Endodermal cell (in vitro differentiated cells): Measurements from ENCODE around the gene CECR2. TPM values are rescaled to one million over a fixed set of nuclear protein-coding genes. Genes with fewer than 3 reads are reported as not detected.
"Not testable (repeated sequence)": the region's sequence is repeated elsewhere in the genome, so short reads cannot be mapped to it uniquely, and the experiment has no call there.

Experiments used
- DNase-seq: peaks from one replicate; pipeline ENCODE4 v3.0.0-alpha.2; 2017
- H3K27ac ChIP-seq: 2 replicates; pipeline ENCODE4 v1.5.1; 2013; ENCODE audit warnings: mild to moderate bottlenecking, low read depth, low read length, moderate library complexity
- H3K27me3 ChIP-seq: 2 replicates; pipeline ENCODE4 v1.6.1; 2013; ENCODE audit warnings: mild to moderate bottlenecking, low read length, moderate library complexity; ENCODE audit not compliant: insufficient read depth, control insufficient read depth, poor library complexity, severe bottlenecking
- H3K36me3 ChIP-seq: 2 replicates; pipeline ENCODE4 v1.7.0; 2013; ENCODE audit warnings: mild to moderate bottlenecking, low read length, moderate library complexity; ENCODE audit not compliant: control insufficient read depth, insufficient read depth
- H3K4me1 ChIP-seq: one replicate; pipeline ENCODE4 v1.7.0; 2013; ENCODE audit warnings: low read length; ENCODE audit not compliant: control insufficient read depth, insufficient read depth
- H3K4me3 ChIP-seq: 2 replicates; pipeline ENCODE4 v1.5.1; 2013; ENCODE audit warnings: mild to moderate bottlenecking, low read length, moderate library complexity
- H3K9ac ChIP-seq: 2 replicates; pipeline ENCODE4 v1.6.1; 2013; ENCODE audit warnings: mild to moderate bottlenecking, low read length, moderate library complexity; ENCODE audit not compliant: poor library complexity, severe bottlenecking; ENCODE audit errors: extremely low read depth
- H3K9me3 ChIP-seq: 2 replicates; pipeline ENCODE4 v1.6.1; 2013; ENCODE audit warnings: mild to moderate bottlenecking, low read length, moderate library complexity; ENCODE audit not compliant: control insufficient read depth
- H3K27ac Mint-ChIP-seq: 2 replicates; pipeline ENCODE4 v1.8.0; 2020; ENCODE audit warnings: mixed read lengths
- H3K27me3 Mint-ChIP-seq: 2 replicates; pipeline ENCODE4 v1.8.0; 2021; ENCODE audit warnings: mild to moderate bottlenecking, mixed read lengths; ENCODE audit not compliant: insufficient read depth
- H3K36me3 Mint-ChIP-seq: 2 replicates; pipeline ENCODE4 v1.8.0; 2020; ENCODE audit warnings: low read depth, mixed read lengths
- H3K4me1 Mint-ChIP-seq: 2 replicates; pipeline ENCODE4 v1.8.0; 2020; ENCODE audit warnings: mixed read lengths
- H3K4me3 Mint-ChIP-seq: 2 replicates; pipeline ENCODE4 v1.8.0; 2020; ENCODE audit warnings: mild to moderate bottlenecking, moderate library complexity, mixed read lengths
- H3K9me3 Mint-ChIP-seq: 2 replicates; pipeline ENCODE4 v1.8.0; 2020; ENCODE audit warnings: mild to moderate bottlenecking, mixed read lengths
- WGBS, 2 experiments: methylation state at CpG; one replicate each; pipeline versions ENCODE4 v1.1.5 to v1.1.7; 2013; ENCODE audit warnings: missing lambda C conversion rate in 2 of 2, mixed read lengths in 1 of 2; ENCODE audit not compliant: insufficient coverage in 1 of 2, insufficient read length in 1 of 2; 5-methylcytosine and 5-hydroxymethylcytosine counted together
- total RNA-seq, 2 donors: library from RNA; stranded (reverse); fragmentation: NEBNext Ultra II Directional in 1 of 2; extraction: Animal tissue kit (Norgen Biotek cat#: 25700) in 1 of 2; gene quantifications; 2 replicates in 1 of 2; 3 replicates in 1 of 2; pipeline ENCODE4 v1.2.1, GENCODE V29; 2021
- TF ChIP-seq, protein P1 (sequence below): fragments of 200-600 bp; sonication (generic); conservative IDR thresholded peaks from 2 replicates; pipeline ENCODE4 v1.5.0; 2021; ENCODE audit warnings: antibody characterized with exemption, mild to moderate bottlenecking

The CECR2 gene
- total RNA-seq, 2 donors from 2014 or later: 98.9 to 105 TPM

DNA sequence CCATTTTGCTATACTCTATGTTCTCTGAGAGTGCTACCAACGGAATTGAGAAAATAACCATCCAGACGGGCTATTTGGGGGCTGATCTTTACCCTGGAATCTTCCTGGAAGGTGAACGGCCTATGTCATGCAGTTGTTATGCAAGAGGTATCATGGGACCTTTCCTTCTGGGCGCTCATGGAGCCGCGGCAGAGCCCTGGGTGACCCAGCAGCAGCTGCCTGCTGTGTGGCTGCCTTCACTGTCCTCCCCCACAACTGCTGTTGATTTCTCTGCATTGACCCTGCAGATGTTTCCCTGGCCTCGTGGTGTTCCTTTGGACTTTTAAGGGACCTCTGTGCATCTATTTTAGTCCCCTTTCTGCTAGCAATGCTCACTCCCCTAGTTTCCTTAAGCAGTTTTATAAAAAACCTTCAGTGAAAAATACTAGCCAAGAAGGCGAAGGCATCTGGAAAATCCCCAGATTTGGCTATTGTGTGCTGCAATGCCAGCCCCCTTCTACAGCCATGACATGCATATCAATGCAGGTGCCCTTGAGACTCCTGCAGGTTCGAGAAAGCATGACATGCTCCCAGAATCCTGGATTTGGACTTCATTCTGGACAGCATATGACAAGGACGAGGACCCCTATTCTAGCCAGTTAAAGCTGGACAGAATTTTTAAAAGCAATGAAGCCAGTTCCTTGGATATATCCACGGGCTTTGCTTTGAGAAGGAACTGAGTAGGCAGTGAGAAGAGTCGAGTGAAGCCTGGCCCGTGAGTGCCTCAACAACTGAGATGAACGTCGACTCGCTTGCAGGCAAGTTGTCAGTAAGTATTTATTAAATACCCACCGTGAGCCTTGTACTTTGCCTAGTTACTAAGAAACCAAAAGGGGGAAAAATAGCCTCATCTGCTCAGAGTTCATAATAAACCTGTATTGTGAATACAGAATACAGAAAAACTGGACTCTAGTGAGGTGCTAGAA lies 193.9 kb downstream of the CECR2 start, which contains the start of gene SLC25A18:
Gene SLC25A18, plus strand, starts transcription at position 593 of the 965 bp plus-strand sequence. CDS start 16,447 bp downstream, outside the sequence.
- DNase-seq: peak; percentile 72

DNA sequence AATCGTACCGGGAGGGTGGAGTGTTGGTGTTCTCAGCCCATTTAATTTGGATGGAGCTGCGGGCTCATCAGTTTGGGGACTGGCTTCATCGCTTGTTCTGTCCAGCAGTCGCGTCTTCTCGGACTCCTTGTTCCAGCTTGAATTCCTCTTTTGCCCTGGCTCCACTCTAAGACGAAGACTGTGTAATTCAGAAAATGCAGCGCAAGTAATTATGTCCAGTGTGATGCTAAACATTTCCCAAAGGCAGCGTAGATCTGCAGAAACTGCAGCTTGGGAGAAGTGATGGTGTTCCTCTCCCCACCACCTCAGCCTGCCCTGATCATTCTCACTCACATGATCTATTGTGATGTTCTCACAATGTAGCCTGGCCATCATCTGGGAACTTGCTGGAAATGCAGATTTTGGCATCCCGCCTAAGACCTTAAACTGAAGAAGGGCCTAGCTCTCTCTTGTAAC lies 194.7 kb downstream of the CECR2 start:
- Histone ChIP-seq H3K36me3 (peaks cover 14% of the 10 kb centered on the region), H3K9me3 (peaks cover 15% of the 10 kb centered on the region), H3K27ac (peak overlapping the region; percentile 57), H3K4me1 (no peaks in the 10 kb centered on the region), H3K27me3 (no peaks in the 10 kb centered on the region), H3K9ac (no peak overlapping the region), H3K4me3 (no peak overlapping the region)
- Mint-ChIP-seq H3K27me3 (no peaks in the 10 kb centered on the region), H3K9me3 (peaks cover 17% of the 10 kb centered on the region), H3K36me3 (peaks cover 39% of the 10 kb centered on the region), H3K27ac (no peak overlapping the region), H3K4me1 (peaks cover 14% of the 10 kb centered on the region), H3K4me3 (no peak overlapping the region)
- TF ChIP-seq, protein P1, sequence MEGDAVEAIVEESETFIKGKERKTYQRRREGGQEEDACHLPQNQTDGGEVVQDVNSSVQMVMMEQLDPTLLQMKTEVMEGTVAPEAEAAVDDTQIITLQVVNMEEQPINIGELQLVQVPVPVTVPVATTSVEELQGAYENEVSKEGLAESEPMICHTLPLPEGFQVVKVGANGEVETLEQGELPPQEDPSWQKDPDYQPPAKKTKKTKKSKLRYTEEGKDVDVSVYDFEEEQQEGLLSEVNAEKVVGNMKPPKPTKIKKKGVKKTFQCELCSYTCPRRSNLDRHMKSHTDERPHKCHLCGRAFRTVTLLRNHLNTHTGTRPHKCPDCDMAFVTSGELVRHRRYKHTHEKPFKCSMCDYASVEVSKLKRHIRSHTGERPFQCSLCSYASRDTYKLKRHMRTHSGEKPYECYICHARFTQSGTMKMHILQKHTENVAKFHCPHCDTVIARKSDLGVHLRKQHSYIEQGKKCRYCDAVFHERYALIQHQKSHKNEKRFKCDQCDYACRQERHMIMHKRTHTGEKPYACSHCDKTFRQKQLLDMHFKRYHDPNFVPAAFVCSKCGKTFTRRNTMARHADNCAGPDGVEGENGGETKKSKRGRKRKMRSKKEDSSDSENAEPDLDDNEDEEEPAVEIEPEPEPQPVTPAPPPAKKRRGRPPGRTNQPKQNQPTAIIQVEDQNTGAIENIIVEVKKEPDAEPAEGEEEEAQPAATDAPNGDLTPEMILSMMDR: no peak
- no peak for DNase-seq
- 95 to 99% methylated on average over 11 of the region's 11 CpGs for WGBS, 2 experiments

More for the DNA sequence above, 193.9 kb downstream of the CECR2 start, which contains the start of gene SLC25A18:
- TF ChIP-seq, protein P1: peak; percentile 64
- Mint-ChIP-seq H3K9me3 (peaks cover 23% of the 10 kb centered on the region), H3K4me3 (no peak within 1 kb of the TSS), H3K27me3 (no peaks in the 10 kb centered on the region), H3K4me1 (peaks cover 14% of the 10 kb centered on the region), H3K27ac (peak within 1 kb of the TSS; percentile 88), H3K36me3 (peaks cover 46% of the 10 kb centered on the region)
- Histone ChIP-seq H3K4me3 (no peak within 1 kb of the TSS), H3K27ac (peak within 1 kb of the TSS; percentile 57), H3K36me3 (peaks cover 22% of the 10 kb centered on the region), H3K9ac (no peak within 1 kb of the TSS), H3K27me3 (no peaks in the 10 kb centered on the region), H3K4me1 (no peaks in the 10 kb centered on the region), H3K9me3 (peaks cover 19% of the 10 kb centered on the region)
- WGBS, 2 experiments: 77% methylated on average over 17 of the region's 17 CpGs

DNA sequence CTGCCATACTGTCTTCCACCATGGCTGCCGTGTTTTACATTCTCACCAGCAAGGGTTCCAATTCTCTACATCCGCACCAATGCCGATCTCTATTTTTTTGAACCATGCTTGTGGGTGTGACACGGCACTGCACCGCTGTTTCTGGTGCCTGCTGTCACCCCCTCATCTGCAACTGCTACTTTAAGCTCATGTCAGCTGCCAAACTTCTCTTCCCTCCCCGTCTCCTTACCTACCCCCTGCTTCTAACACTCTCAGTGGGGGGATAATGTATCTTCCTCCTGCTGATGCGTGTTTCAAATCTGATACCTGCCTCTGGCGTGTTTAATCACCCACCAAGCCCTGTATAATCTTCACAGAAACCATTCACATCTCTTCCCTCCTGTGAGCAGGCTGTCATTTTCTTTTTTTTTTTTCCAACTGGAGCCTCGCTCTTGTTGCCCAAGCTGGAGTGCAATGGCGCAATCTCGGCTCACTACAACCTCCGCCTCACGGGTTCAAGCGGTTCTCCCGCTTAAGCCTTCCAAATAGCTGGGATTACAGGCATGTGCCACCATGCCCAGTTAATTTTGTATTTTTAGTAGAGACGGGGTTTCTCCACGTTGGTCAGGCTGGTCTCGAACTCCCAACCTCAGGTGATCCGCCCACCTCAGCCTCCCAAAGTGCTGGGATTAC lies 196.9 kb downstream of the CECR2 start:
- H3K36me3 ChIP-seq, H3K27ac Mint-ChIP-seq, H3K9me3 ChIP-seq, H3K27me3 Mint-ChIP-seq, H3K4me1 ChIP-seq, H3K27me3 ChIP-seq, H3K27ac ChIP-seq, H3K4me3 Mint-ChIP-seq, H3K4me3 ChIP-seq, H3K9me3 Mint-ChIP-seq, H3K9ac ChIP-seq, DNase-seq: not testable (repeated sequence)
- Mint-ChIP-seq H3K36me3 (peaks cover 23% of the 10 kb centered on the region), H3K4me1 (peaks cover 27% of the 10 kb centered on the region)
- 94 to 100% methylated on average over 7 to 19 of the region's 19 CpGs for WGBS, 2 experiments
